LNCAP (cell line): Measurements from ENCODE around the gene PREB.

Source experiments
- CTCF ChIP-seq: fragments of 450-650 bp; IDR thresholded peaks from 2 replicates; pipeline ENCODE4 v1.5.1; 2017; ENCODE audit warnings: mild to moderate bottlenecking

The PREB gene

GRCh38 chr2:27148801-27149439 is 14.5 kb upstream of the PREB start, which contains the start of gene TCF23:
Gene TCF23 (plus strand): TSS chr2:27149004. CDS start chr2:27149134, 130 bp downstream.
- TF ChIP-seq CTCF, result no peak

GRCh38 chr2:27147935-27148334 is 13.5 kb upstream of the PREB start:
- TF ChIP-seq CTCF, result no peak

- no peak for TF ChIP-seq CTCF
Measured at GRCh38 chr2:27145682-27146081, 11.2 kb upstream of the PREB start.

- no peak for TF ChIP-seq CTCF
Measured at GRCh38 chr2:27143285-27143684, 8.8 kb upstream of the PREB start.

- no peak for TF ChIP-seq CTCF
Measured at GRCh38 chr2:27139310-27139709, 4.9 kb upstream of the PREB start, which contains the start of gene PRR30. Gene PRR30 (minus strand): TSS chr2:27139410. CDS start chr2:27138329, 1,081 bp downstream.

GRCh38 chr2:27138111-27138510 is 3.7 kb upstream of the PREB start:
- no peak for TF ChIP-seq CTCF

- no peak for TF ChIP-seq CTCF
Measured at GRCh38 chr2:27137322-27137935, 3.0 kb upstream of the PREB start.
